Activated naive CD4-positive, alpha-beta T cell treated with anti-CD3 and anti-CD28 coated beads for 36 hours (primary cell): Measurements from ENCODE around the gene TAX1BP3. TPM values are rescaled to one million over a fixed set of nuclear protein-coding genes. Genes with fewer than 3 reads are reported as not detected.

Experiments
- CTCF ChIA-PET: fragments of 350-600 bp; sonication (Branson Sonifier 250); formaldehyde crosslinking; loops from one replicate; lab custom pipeline; 2021; ENCODE audit warnings: antibody characterized with exemption; lab: Charles Lee
- DNase-seq: peaks from one replicate; pipeline ENCODE4 v3.0.0-alpha.2; 2020
- H3K27ac Mint-ChIP-seq: one replicate; pipeline ENCODE4 v1.8.0; 2021; ENCODE audit warnings: mild to moderate bottlenecking, mixed read lengths
- H3K27me3 Mint-ChIP-seq: one replicate; pipeline ENCODE4 v1.8.0; 2021; ENCODE audit warnings: low read depth, mixed read lengths
- H3K36me3 Mint-ChIP-seq: one replicate; pipeline ENCODE4 v1.8.0; 2021; ENCODE audit warnings: low read depth, mixed read lengths
- H3K4me1 Mint-ChIP-seq: one replicate; pipeline ENCODE4 v1.8.0; 2021; ENCODE audit warnings: low read depth, mixed read lengths
- H3K4me3 Mint-ChIP-seq: one replicate; pipeline ENCODE4 v1.8.0; 2021; ENCODE audit warnings: mild to moderate bottlenecking, moderate library complexity, mixed read lengths
- H3K9me3 Mint-ChIP-seq: one replicate; pipeline ENCODE4 v1.8.0; 2021; ENCODE audit warnings: mixed read lengths
- intact Hi-C: fragments of 100-400 bp; cut with micrococcal nuclease; formaldehyde crosslinking; loops from one replicate; pipeline ENCODE4 v1.15.1; 2023
- total RNA-seq, 2 experiments: library from RNA; stranded (reverse); gene quantifications; one replicate each; pipeline ENCODE4 v1.2.3, GENCODE V29; 2021

TAX1BP3 gene
- total RNA-seq, 2 experiments from 2014 or later = 17.7 to 19.3 TPM

GRCh38 chr17:3667366-3668278, 756 bp downstream of the TAX1BP3 start:
- peaks cover 5% of the 10 kb centered on the region for H3K36me3 Mint-ChIP-seq
- intact Hi-C loops = loop anchor here (1.0 to 5.0 kb wide), 6 partner anchors 31 to 1075 kb away; partner anchors contain the start of genes CTNS, HASPIN, NCBP3 and PAFAH1B1
- H3K4me1 Mint-ChIP-seq = peaks cover 14% of the 10 kb centered on the region
- H3K9me3 Mint-ChIP-seq = no peaks in the 10 kb centered on the region
- H3K4me3 Mint-ChIP-seq = peak overlapping the region; percentile 93
- CTCF ChIA-PET = interaction anchor here (1.0 kb wide), 1 partner anchor 70 kb away, joined by 4 read pairs; no protein-coding TSS in a partner anchor
- H3K27ac Mint-ChIP-seq = no peak overlapping the region
- DNase-seq = peak; percentile 14
- H3K27me3 Mint-ChIP-seq = no peaks in the 10 kb centered on the region

GRCh38 chr17:3666516-3666915, 1.9 kb downstream of the TAX1BP3 start:
- peaks cover 5% of the 10 kb centered on the region for H3K36me3 Mint-ChIP-seq
- DNase-seq = no peak
- no peaks in the 10 kb centered on the region for H3K27me3 Mint-ChIP-seq
- no peaks in the 10 kb centered on the region for H3K9me3 Mint-ChIP-seq
- peak overlapping the region; percentile 16 for H3K4me3 Mint-ChIP-seq
- CTCF ChIA-PET = no interaction called here
- H3K4me1 Mint-ChIP-seq = peaks cover 14% of the 10 kb centered on the region
- intact Hi-C loops = loop anchor here (5.0 kb wide), 1 partner anchor 1074 kb away; the partner anchor contains the start of gene PAFAH1B1
- H3K27ac Mint-ChIP-seq = no peak overlapping the region

GRCh38 chr17:3665834-3666233, 2.5 kb downstream of the TAX1BP3 start:
- Mint-ChIP-seq H3K36me3 (peaks cover 5% of the 10 kb centered on the region), H3K4me3 (peak overlapping the region; percentile 16)

GRCh38 chr17:3663102-3664011, 5.0 kb downstream of the TAX1BP3 start:
- CTCF ChIA-PET = interaction anchor here (1.2 kb wide), 1 partner anchor 16 kb away, joined by 4 read pairs; no protein-coding TSS in a partner anchor
- Mint-ChIP-seq H3K4me3 (no peak overlapping the region), H3K27ac (no peak overlapping the region), H3K27me3 (no peaks in the 10 kb centered on the region), H3K36me3 (no peaks in the 10 kb centered on the region), H3K4me1 (peaks cover 2% of the 10 kb centered on the region), H3K9me3 (no peaks in the 10 kb centered on the region)
- intact Hi-C loops = no loop called here
- DNase-seq = no peak

More at GRCh38 chr17:3665834-3666233, 2.5 kb downstream of the TAX1BP3 start:
- CTCF ChIA-PET = no interaction called here
- Mint-ChIP-seq H3K4me1 (peaks cover 13% of the 10 kb centered on the region), H3K27ac (no peak overlapping the region), H3K27me3 (no peaks in the 10 kb centered on the region), H3K9me3 (no peaks in the 10 kb centered on the region)
- DNase-seq = no peak
- intact Hi-C loops = loop anchor here (5.0 kb wide), 1 partner anchor 1074 kb away; the partner anchor contains the start of gene PAFAH1B1

- intact Hi-C loops = no loop called here
These were observed 8.0 kb downstream of the TAX1BP3 start for GRCh38 chr17:3660311-3660891.

GRCh38 chr17:3659541-3660111, 8.8 kb downstream of the TAX1BP3 start:
- H3K9me3 Mint-ChIP-seq = no peaks in the 10 kb centered on the region
- H3K4me3 Mint-ChIP-seq = no peak overlapping the region
- H3K27me3 Mint-ChIP-seq = no peaks in the 10 kb centered on the region
- H3K27ac Mint-ChIP-seq = no peak overlapping the region
- no peak for DNase-seq
- intact Hi-C loops = no loop called here
- H3K4me1 Mint-ChIP-seq = no peaks in the 10 kb centered on the region
- H3K36me3 Mint-ChIP-seq = no peaks in the 10 kb centered on the region
- CTCF ChIA-PET = interaction anchor here (1.2 kb wide), 1 partner anchor 10 kb away, joined by 4 read pairs; no protein-coding TSS in a partner anchor

More at GRCh38 chr17:3660311-3660891, 8.0 kb downstream of the TAX1BP3 start:
- H3K36me3 Mint-ChIP-seq = no peaks in the 10 kb centered on the region
- no peaks in the 10 kb centered on the region for H3K4me1 Mint-ChIP-seq
- no peaks in the 10 kb centered on the region for H3K27me3 Mint-ChIP-seq
- H3K4me3 Mint-ChIP-seq = no peak overlapping the region
- H3K27ac Mint-ChIP-seq = no peak overlapping the region
- no peaks in the 10 kb centered on the region for H3K9me3 Mint-ChIP-seq
- DNase-seq = no peak
- CTCF ChIA-PET = interaction anchor here (1.2 kb wide), 1 partner anchor 11 kb away, joined by 4 read pairs; no protein-coding TSS in a partner anchor

GRCh38 chr17:3658784-3659449, 9.5 kb downstream of the TAX1BP3 start:
- H3K4me1 Mint-ChIP-seq = no peaks in the 10 kb centered on the region
- no peak overlapping the region for H3K4me3 Mint-ChIP-seq
- H3K36me3 Mint-ChIP-seq = no peaks in the 10 kb centered on the region
- DNase-seq = no peak
- no peaks in the 10 kb centered on the region for H3K9me3 Mint-ChIP-seq
- no peak overlapping the region for H3K27ac Mint-ChIP-seq
- H3K27me3 Mint-ChIP-seq = no peaks in the 10 kb centered on the region
- CTCF ChIA-PET = interaction anchor here (1.2 kb wide), 1 partner anchor 10 kb away, joined by 4 read pairs; no protein-coding TSS in a partner anchor
- intact Hi-C loops = no loop called here

GRCh38 chr17:3657874-3658783, 10.2 kb downstream of the TAX1BP3 start:
- no peak for DNase-seq
- no peaks in the 10 kb centered on the region for H3K36me3 Mint-ChIP-seq
- H3K4me1 Mint-ChIP-seq = no peaks in the 10 kb centered on the region
- H3K27me3 Mint-ChIP-seq = no peaks in the 10 kb centered on the region
- H3K9me3 Mint-ChIP-seq = no peaks in the 10 kb centered on the region
- H3K27ac Mint-ChIP-seq = no peak overlapping the region
- intact Hi-C loops = no loop called here
- CTCF ChIA-PET = interaction anchor here (0.5 kb wide), 1 partner anchor 288 kb away, joined by 4 read pairs; no protein-coding TSS in a partner anchor
- no peak overlapping the region for H3K4me3 Mint-ChIP-seq

- Mint-ChIP-seq H3K4me3 (no peak overlapping the region), H3K27ac (no peak overlapping the region), H3K4me1 (no peaks in the 10 kb centered on the region), H3K36me3 (no peaks in the 10 kb centered on the region), H3K9me3 (no peaks in the 10 kb centered on the region), H3K27me3 (no peaks in the 10 kb centered on the region)
- intact Hi-C loops = no loop called here
- DNase-seq = no peak
- CTCF ChIA-PET = interaction anchor here (0.5 to 0.6 kb wide), 2 partner anchors 287 to 611 kb away, joined by 4 to 5 read pairs; no protein-coding TSS in a partner anchor
These were observed 10.8 kb downstream of the TAX1BP3 start for GRCh38 chr17:3657588-3657869.

GRCh38 chr17:3656755-3657587, 11.4 kb downstream of the TAX1BP3 start:
- Mint-ChIP-seq H3K4me3 (no peak overlapping the region), H3K9me3 (no peaks in the 10 kb centered on the region), H3K36me3 (no peaks in the 10 kb centered on the region), H3K27me3 (no peaks in the 10 kb centered on the region), H3K27ac (no peak overlapping the region), H3K4me1 (no peaks in the 10 kb centered on the region)
- CTCF ChIA-PET = interaction anchor here (0.5 to 0.6 kb wide), 2 partner anchors 610 to 671 kb away, joined by 4 to 5 read pairs; no protein-coding TSS in a partner anchor
- intact Hi-C loops = no loop called here
- no peak for DNase-seq
